HG03025 (cell line): ENCODE data around the gene RCN2.

ENCODE experiments used
- ATAC-seq: cut with Tn5 transposase; IDR thresholded peaks from one replicate; pipeline ENCODE4 v1.9.1; 2021; ENCODE audit warnings: mild to moderate bottlenecking, moderate library complexity; ENCODE audit not compliant: unreplicated experiment, low FRiP score

Gene RCN2

GRCh38 chr15:76973362-76973743, 41.8 kb downstream of the RCN2 start:
- no peak for ATAC-seq

- ATAC-seq, result no peak
Observed at GRCh38 chr15:76973906-76974305, 42.4 kb downstream of the RCN2 start.

- no peak for ATAC-seq
Observed at GRCh38 chr15:76974456-76975036, 43.0 kb downstream of the RCN2 start.

- ATAC-seq, result no peak
Observed at GRCh38 chr15:76976141-76976540, 44.6 kb downstream of the RCN2 start.

GRCh38 chr15:76976572-76977270, 45.2 kb downstream of the RCN2 start:
- no peak for ATAC-seq

GRCh38 chr15:76978522-76979330, 47.2 kb downstream of the RCN2 start:
- ATAC-seq, result no peak

GRCh38 chr15:76979331-76979925, 47.9 kb downstream of the RCN2 start:
- no peak for ATAC-seq

GRCh38 chr15:76979996-76980520, 48.5 kb downstream of the RCN2 start:
- no peak for ATAC-seq

GRCh38 chr15:76982356-76982755, 50.8 kb downstream of the RCN2 start:
- ATAC-seq, result no peak

- ATAC-seq, result no peak
Observed at GRCh38 chr15:76982756-76983155, 51.2 kb downstream of the RCN2 start.

GRCh38 chr15:76983590-76984375, 52.2 kb downstream of the RCN2 start:
- ATAC-seq, result no peak

- no peak for ATAC-seq
Observed at GRCh38 chr15:76986743-76987142, 55.2 kb downstream of the RCN2 start.

GRCh38 chr15:76987276-76987675, 55.7 kb downstream of the RCN2 start:
- no peak for ATAC-seq

- no peak for ATAC-seq
Observed at GRCh38 chr15:76987896-76988860, 56.6 kb downstream of the RCN2 start.

GRCh38 chr15:76988867-76989780, 57.6 kb downstream of the RCN2 start:
- no peak for ATAC-seq

GRCh38 chr15:76991048-76991447, 59.5 kb downstream of the RCN2 start:
- no peak for ATAC-seq

GRCh38 chr15:76991741-76992645, 60.4 kb downstream of the RCN2 start:
- ATAC-seq, result no peak
